SK-N-SH (cell line): ENCODE results near the gene RAMP3. TPM values are rescaled to one million over a fixed set of nuclear protein-coding genes. Genes with fewer than 3 reads are reported as not detected.

Experiments used
- CTCF ChIA-PET: fragments of 300-600, 350-600 bp; formaldehyde crosslinking; extraction: SDS; loops from one replicate; lab custom pipeline; 2021; lab: Yijun Ruan, JAX
- POLR2A ChIA-PET: fragments of 350-600 bp; sonication (Branson Sonifier 250); formaldehyde crosslinking; extraction: SDS; loops from one replicate; lab custom pipeline; 2020; ENCODE audit warnings: antibody characterized with exemption, inconsistent platforms; lab: Yijun Ruan, JAX
- DNase-seq: peaks from one replicate; pipeline ENCODE4 v3.0.0; 2012
- H2AFZ ChIP-seq: fragments of 200-600 bp; sonication (generic); 2 replicates; pipeline ENCODE4 v1.8.1; 2016; ENCODE audit warnings: antibody characterized with exemption, mild to moderate bottlenecking, low read depth
- H3F3A ChIP-seq: fragments of 200-600 bp; sonication (generic); replicated peaks from 2 replicates; pipeline ENCODE3; 2016; ENCODE audit warnings: antibody characterized with exemption, mild to moderate bottlenecking; ENCODE audit not compliant: insufficient read depth
- H3K27ac ChIP-seq, 2 experiments: fragments of 200-500 bp in 1 of 2; fragments of 200-600 bp in 1 of 2; sonication (Bioruptor generic) in 1 of 2; sonication (generic), shearing (Covaris generic) in 1 of 2; 2 replicates each; pipeline versions ENCODE4 v1.5.1 to v1.6.1; 2014 to 2016; ENCODE audit warnings: low read depth in 2 of 2, inconsistent platforms in 1 of 2, low read length in 1 of 2, mild to moderate bottlenecking in 1 of 2, mixed read lengths in 1 of 2
- H3K27me3 ChIP-seq: fragments of 200-600 bp; sonication (generic), shearing (Covaris generic); 2 replicates; pipeline ENCODE4 v1.6.1; 2016; ENCODE audit warnings: mixed run types; ENCODE audit not compliant: insufficient read depth
- H3K36me3 ChIP-seq, 2 experiments: fragments of 200-500 bp in 1 of 2; fragments of 200-600 bp in 1 of 2; sonication (Bioruptor generic) in 1 of 2; sonication (generic) in 1 of 2; replicated peaks in 1 of 2; 2 replicates each; pipeline versions ENCODE3 to v1.5.1; 2014 to 2016; ENCODE audit warnings: low read length in 1 of 2, mild to moderate bottlenecking in 1 of 2; ENCODE audit not compliant: insufficient read depth in 2 of 2, control insufficient read depth in 1 of 2
- H3K4me1 ChIP-seq, 2 experiments: fragments of 200-500 bp in 1 of 2; fragments of 200-600 bp in 1 of 2; sonication (Bioruptor generic) in 1 of 2; sonication (generic), shearing (Covaris generic) in 1 of 2; 2 replicates each; pipeline versions ENCODE4 v1.5.1 to v1.6.1; 2014 to 2016; ENCODE audit warnings: low read depth in 1 of 2, low read length in 1 of 2, mixed run types in 1 of 2; ENCODE audit not compliant: insufficient read depth in 2 of 2, control insufficient read depth in 1 of 2
- H3K4me2 ChIP-seq: fragments of 200-600 bp; sonication (generic), shearing (Covaris generic); 2 replicates; pipeline ENCODE4 v1.6.1; 2017; ENCODE audit warnings: mixed run types
- H3K4me3 ChIP-seq, 2 experiments: fragments of 200-500 bp in 1 of 2; fragments of 200-600 bp in 1 of 2; sonication (Bioruptor generic) in 1 of 2; sonication (generic), shearing (Covaris generic) in 1 of 2; 2 replicates each; pipeline versions ENCODE4 v1.5.1 to v1.8.1; 2014 to 2016; ENCODE audit warnings: low read depth in 2 of 2, inconsistent platforms in 1 of 2, low read length in 1 of 2, mild to moderate bottlenecking in 1 of 2, mixed read lengths in 1 of 2, moderate library complexity in 1 of 2
- H3K79me2 ChIP-seq: fragments of 200-600 bp; sonication (generic); 2 replicates; pipeline ENCODE4 v1.8.1; 2017; ENCODE audit warnings: mild to moderate bottlenecking; ENCODE audit not compliant: insufficient read depth
- H3K9ac ChIP-seq: fragments of 200-600 bp; sonication (generic); 2 replicates; pipeline ENCODE4 v1.6.1; 2017; ENCODE audit warnings: mixed run types
- H3K9me2 ChIP-seq: fragments of 200-600 bp; sonication (generic); 2 replicates; pipeline ENCODE4 v1.6.1; 2017; ENCODE audit warnings: mixed run types
- H3K9me3 ChIP-seq: fragments of 200-600 bp; sonication (generic); 2 replicates; pipeline ENCODE4 v1.6.1; 2017; ENCODE audit warnings: mixed run types, mild to moderate bottlenecking, moderate library complexity
- H4K20me1 ChIP-seq: fragments of 200-600 bp; sonication (generic); 2 replicates; pipeline ENCODE4 v1.6.1; 2017; ENCODE audit warnings: mild to moderate bottlenecking, mixed run types; ENCODE audit not compliant: insufficient read depth
- FOXJ3 ChIP-seq: sonication (generic); formaldehyde crosslinking; IDR thresholded peaks from 2 replicates; pipeline ENCODE4 v1.5.1; 2020; ENCODE audit warnings: mild to moderate bottlenecking, missing genetic modification reagents
- GATA2 ChIP-seq: sonication (generic); formaldehyde crosslinking; IDR thresholded peaks from 2 replicates; pipeline ENCODE4 v1.5.0; 2020; ENCODE audit warnings: mild to moderate bottlenecking, missing genetic modification reagents
- MEF2A ChIP-seq: IDR thresholded peaks from 2 replicates; pipeline ENCODE4 v1.4.0; 2012; ENCODE audit warnings: low read depth, borderline replicate concordance
- MXI1 ChIP-seq: IDR thresholded peaks from 2 replicates; pipeline ENCODE4 v1.6.1; 2012; ENCODE audit warnings: mild to moderate bottlenecking, low read depth, low read length, improper control_type of control experiment
- POLR2AphosphoS5 ChIP-seq: IDR thresholded peaks from 2 replicates; pipeline ENCODE4 v1.6.1; 2012; ENCODE audit warnings: low read depth, low read length
- RFX5 ChIP-seq: IDR thresholded peaks from 2 replicates; pipeline ENCODE4 v1.6.1; 2012; ENCODE audit warnings: mild to moderate bottlenecking, improper control_type of control experiment, low read length
- SIN3A ChIP-seq: IDR thresholded peaks from 2 replicates; pipeline ENCODE4 v1.6.1; 2012; ENCODE audit warnings: low read depth, mild to moderate bottlenecking, low read length, moderate library complexity, borderline replicate concordance
- WGBS: methylation state at CpG from one replicate; pipeline ENCODE4 v1.1.6; 2017; ENCODE audit warnings: low lambda C conversion rate; 5-methylcytosine and 5-hydroxymethylcytosine counted together
- polyA plus RNA-seq, 3 experiments: library from polyadenylated mRNA; depleted of rRNA; stranded (reverse); fragments of >200 nt; gene quantifications; 2 replicates each; pipeline ENCODE4 v1.2.3, GENCODE V29; 2012
- TF ChIP-seq, protein P1 (sequence below): IDR thresholded peaks from 2 replicates; pipeline ENCODE4; 2012
- TF ChIP-seq, protein P2 (sequence below): fragments of 200-600 bp; sonication (generic); IDR thresholded peaks from 2 replicates; pipeline ENCODE4 v1.6.1; 2017; ENCODE audit warnings: antibody characterized with exemption, mild to moderate bottlenecking, moderate library complexity
- TF ChIP-seq, protein P3 (sequence below): IDR thresholded peaks from 2 replicates; pipeline ENCODE4 v1.6.1; 2012; ENCODE audit warnings: mild to moderate bottlenecking, low read depth, low read length, moderate library complexity
- TF ChIP-seq, protein P4 (sequence below): IDR thresholded peaks from 2 replicates; pipeline ENCODE4 v1.4.0; 2012; ENCODE audit warnings: low read depth

Gene RAMP3
- polyA plus RNA-seq, 1 of the 3 experiments (the other 2 are of a cell fraction): not detected

DNA sequence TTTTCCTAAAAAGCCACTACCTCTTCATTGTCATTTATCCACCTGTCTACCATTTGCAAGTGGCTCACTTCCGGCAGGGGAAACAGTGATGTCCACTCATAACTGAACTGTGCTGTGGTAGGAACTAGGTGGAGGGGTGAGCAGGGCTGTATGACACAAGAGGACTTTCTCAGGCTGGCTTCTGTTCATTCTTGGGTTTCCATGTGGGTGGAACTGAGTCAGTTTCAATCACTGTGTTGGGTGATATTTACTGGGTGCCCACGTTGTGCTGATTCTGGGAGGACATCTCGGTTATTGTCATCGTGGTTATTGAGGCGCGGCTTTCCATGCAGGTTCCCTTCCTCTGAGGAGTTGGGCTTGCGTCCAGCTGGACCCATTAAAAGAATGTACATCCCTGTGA is 38.8 kb downstream of the RAMP3 start:
- Histone ChIP-seq H3K27ac (no peak overlapping the region), H3K9me2 (no peaks in the 10 kb centered on the region)
- TF ChIP-seq POLR2AphosphoS5 (no peak), FOXJ3 (no peak)
- TF ChIP-seq, protein P1, sequence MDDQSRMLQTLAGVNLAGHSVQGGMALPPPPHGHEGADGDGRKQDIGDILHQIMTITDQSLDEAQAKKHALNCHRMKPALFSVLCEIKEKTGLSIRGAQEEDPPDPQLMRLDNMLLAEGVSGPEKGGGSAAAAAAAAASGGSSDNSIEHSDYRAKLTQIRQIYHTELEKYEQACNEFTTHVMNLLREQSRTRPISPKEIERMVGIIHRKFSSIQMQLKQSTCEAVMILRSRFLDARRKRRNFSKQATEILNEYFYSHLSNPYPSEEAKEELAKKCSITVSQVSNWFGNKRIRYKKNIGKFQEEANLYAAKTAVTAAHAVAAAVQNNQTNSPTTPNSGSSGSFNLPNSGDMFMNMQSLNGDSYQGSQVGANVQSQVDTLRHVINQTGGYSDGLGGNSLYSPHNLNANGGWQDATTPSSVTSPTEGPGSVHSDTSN: no peak
- TF ChIP-seq, protein P2, sequence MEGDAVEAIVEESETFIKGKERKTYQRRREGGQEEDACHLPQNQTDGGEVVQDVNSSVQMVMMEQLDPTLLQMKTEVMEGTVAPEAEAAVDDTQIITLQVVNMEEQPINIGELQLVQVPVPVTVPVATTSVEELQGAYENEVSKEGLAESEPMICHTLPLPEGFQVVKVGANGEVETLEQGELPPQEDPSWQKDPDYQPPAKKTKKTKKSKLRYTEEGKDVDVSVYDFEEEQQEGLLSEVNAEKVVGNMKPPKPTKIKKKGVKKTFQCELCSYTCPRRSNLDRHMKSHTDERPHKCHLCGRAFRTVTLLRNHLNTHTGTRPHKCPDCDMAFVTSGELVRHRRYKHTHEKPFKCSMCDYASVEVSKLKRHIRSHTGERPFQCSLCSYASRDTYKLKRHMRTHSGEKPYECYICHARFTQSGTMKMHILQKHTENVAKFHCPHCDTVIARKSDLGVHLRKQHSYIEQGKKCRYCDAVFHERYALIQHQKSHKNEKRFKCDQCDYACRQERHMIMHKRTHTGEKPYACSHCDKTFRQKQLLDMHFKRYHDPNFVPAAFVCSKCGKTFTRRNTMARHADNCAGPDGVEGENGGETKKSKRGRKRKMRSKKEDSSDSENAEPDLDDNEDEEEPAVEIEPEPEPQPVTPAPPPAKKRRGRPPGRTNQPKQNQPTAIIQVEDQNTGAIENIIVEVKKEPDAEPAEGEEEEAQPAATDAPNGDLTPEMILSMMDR: no peak
- TF ChIP-seq, all 33 proteins: peak for 0
- Histone ChIP-seq H3K36me3 (no peaks in the 10 kb centered on the region), H3K4me3 (no peak overlapping the region), H3K79me2 (no peaks in the 10 kb centered on the region), H4K20me1 (no peaks in the 10 kb centered on the region), H2AFZ (no peak overlapping the region), H3K4me2 (no peak overlapping the region), H3F3A (no peaks in the 10 kb centered on the region), H3K4me1 (no peaks in the 10 kb centered on the region), H3K9me3 (no peaks in the 10 kb centered on the region), H3K9ac (no peak overlapping the region), H3K27me3 (peaks cover 7% of the 10 kb centered on the region; the same call in 1 of the 2 replicates)
- POLR2A ChIA-PET: no interaction called here
- CTCF ChIA-PET: interaction anchor here (1.0 to 1.6 kb wide), 3 partner anchors 20 to 658 kb away, joined by 3 to 9 read pairs (median 3); no protein-coding TSS in a partner anchor
- 62% methylated on average over 7 of the region's 7 CpGs for WGBS
- no peak for DNase-seq

DNA sequence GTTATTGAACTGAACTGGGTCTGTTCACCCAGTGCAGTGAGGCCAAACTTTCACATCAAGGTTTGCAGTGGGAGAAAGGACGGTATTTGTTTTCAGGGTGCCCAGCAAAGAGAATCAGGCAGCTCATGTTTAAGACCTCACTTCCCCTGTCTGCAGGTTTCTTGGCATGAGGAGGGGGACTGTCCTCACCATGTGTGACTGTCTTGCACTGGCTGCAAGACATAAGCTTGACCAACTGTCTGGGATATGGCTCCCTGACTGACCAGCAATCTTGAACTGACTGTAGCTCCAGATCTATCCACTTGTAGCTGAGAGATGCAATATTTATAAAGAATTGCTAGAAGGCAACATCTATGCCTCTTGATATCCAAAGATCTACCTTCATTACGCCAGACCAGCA is 39.9 kb downstream of the RAMP3 start:
- Histone ChIP-seq H3K36me3 (no peaks in the 10 kb centered on the region), H2AFZ (no peak overlapping the region), H4K20me1 (no peaks in the 10 kb centered on the region), H3K9me3 (no peaks in the 10 kb centered on the region), H3K4me2 (no peak overlapping the region), H3K9ac (no peak overlapping the region), H3K9me2 (no peaks in the 10 kb centered on the region), H3K79me2 (no peaks in the 10 kb centered on the region), H3K27me3 (peaks cover 8% of the 10 kb centered on the region; the same call in 1 of the 2 replicates), H3K4me1 (no peaks in the 10 kb centered on the region), H3K27ac (no peak overlapping the region), H3F3A (no peaks in the 10 kb centered on the region), H3K4me3 (no peak overlapping the region)
- ChIA-PET CTCF (interaction anchor here (0.6 to 1.1 kb wide), 2 partner anchors 9 to 23 kb away, joined by 3 read pairs; no protein-coding TSS in a partner anchor), POLR2A (no interaction called here)
- TF ChIP-seq RFX5 (no peak), GATA2 (CRISPR knock-in tag) (no peak), MXI1 (no peak)
- 29% methylated on average over 2 of the region's 2 CpGs for WGBS
- DNase-seq: no peak

DNA sequence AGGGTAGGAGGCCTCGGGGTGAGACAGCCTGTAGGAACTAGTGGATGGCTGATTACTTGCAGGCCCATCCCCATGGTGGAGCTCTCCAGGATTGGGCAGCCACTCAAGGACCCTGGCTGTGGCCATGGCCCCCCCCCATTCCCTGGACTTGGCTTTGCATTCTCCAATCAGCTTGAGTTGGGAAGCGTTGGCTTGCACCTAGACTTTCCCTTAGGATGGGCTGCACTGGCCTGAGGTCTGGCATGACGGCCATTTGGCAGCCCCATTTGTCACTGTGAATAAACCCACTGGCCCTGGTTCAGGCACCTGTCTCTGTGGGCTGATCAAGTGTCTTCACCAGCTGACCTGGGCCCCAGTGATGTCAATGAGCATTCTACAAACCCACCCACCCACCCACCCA is 41.4 kb downstream of the RAMP3 start:
- Histone ChIP-seq H3K9me3 (no peaks in the 10 kb centered on the region), H3K79me2 (no peaks in the 10 kb centered on the region), H3K4me3 (no peak overlapping the region), H3K4me1 (no peaks in the 10 kb centered on the region), H3F3A (no peaks in the 10 kb centered on the region), H4K20me1 (no peaks in the 10 kb centered on the region), H3K27ac (no peak overlapping the region), H3K36me3 (no peaks in the 10 kb centered on the region), H3K9me2 (no peaks in the 10 kb centered on the region), H2AFZ (no peak overlapping the region), H3K9ac (no peak overlapping the region), H3K4me2 (no peak overlapping the region)
- WGBS: 18% methylated on average over 3 of the region's 3 CpGs
- POLR2A ChIA-PET: no interaction called here
- CTCF ChIA-PET: interaction anchor here (0.9 kb wide), 1 partner anchor 61 kb away, joined by 3 read pairs; no protein-coding TSS in a partner anchor
- DNase-seq: no peak
- TF ChIP-seq MEF2A (no peak), GATA2 (CRISPR knock-in tag) (no peak), SIN3A (no peak), POLR2AphosphoS5 (no peak)
- TF ChIP-seq, protein P3, sequence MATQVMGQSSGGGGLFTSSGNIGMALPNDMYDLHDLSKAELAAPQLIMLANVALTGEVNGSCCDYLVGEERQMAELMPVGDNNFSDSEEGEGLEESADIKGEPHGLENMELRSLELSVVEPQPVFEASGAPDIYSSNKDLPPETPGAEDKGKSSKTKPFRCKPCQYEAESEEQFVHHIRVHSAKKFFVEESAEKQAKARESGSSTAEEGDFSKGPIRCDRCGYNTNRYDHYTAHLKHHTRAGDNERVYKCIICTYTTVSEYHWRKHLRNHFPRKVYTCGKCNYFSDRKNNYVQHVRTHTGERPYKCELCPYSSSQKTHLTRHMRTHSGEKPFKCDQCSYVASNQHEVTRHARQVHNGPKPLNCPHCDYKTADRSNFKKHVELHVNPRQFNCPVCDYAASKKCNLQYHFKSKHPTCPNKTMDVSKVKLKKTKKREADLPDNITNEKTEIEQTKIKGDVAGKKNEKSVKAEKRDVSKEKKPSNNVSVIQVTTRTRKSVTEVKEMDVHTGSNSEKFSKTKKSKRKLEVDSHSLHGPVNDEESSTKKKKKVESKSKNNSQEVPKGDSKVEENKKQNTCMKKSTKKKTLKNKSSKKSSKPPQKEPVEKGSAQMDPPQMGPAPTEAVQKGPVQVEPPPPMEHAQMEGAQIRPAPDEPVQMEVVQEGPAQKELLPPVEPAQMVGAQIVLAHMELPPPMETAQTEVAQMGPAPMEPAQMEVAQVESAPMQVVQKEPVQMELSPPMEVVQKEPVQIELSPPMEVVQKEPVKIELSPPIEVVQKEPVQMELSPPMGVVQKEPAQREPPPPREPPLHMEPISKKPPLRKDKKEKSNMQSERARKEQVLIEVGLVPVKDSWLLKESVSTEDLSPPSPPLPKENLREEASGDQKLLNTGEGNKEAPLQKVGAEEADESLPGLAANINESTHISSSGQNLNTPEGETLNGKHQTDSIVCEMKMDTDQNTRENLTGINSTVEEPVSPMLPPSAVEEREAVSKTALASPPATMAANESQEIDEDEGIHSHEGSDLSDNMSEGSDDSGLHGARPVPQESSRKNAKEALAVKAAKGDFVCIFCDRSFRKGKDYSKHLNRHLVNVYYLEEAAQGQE: no peak
- TF ChIP-seq, protein P4, sequence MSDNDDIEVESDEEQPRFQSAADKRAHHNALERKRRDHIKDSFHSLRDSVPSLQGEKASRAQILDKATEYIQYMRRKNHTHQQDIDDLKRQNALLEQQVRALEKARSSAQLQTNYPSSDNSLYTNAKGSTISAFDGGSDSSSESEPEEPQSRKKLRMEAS: no peak
- TF ChIP-seq, all 33 proteins: peak for 0
- H3K27me3 ChIP-seq: peaks cover 18% of the 10 kb centered on the region; the same call in 1 of the 2 replicates
